ENCODE measurements around the gene FADS3. TPM values are rescaled to one million over a fixed set of nuclear protein-coding genes. Genes with fewer than 3 reads are reported as not detected.

Gene FADS3
- total and polyA plus RNA-seq, 2 donors from 2014 or later, result 20.5 to 58.2 TPM

DNA sequence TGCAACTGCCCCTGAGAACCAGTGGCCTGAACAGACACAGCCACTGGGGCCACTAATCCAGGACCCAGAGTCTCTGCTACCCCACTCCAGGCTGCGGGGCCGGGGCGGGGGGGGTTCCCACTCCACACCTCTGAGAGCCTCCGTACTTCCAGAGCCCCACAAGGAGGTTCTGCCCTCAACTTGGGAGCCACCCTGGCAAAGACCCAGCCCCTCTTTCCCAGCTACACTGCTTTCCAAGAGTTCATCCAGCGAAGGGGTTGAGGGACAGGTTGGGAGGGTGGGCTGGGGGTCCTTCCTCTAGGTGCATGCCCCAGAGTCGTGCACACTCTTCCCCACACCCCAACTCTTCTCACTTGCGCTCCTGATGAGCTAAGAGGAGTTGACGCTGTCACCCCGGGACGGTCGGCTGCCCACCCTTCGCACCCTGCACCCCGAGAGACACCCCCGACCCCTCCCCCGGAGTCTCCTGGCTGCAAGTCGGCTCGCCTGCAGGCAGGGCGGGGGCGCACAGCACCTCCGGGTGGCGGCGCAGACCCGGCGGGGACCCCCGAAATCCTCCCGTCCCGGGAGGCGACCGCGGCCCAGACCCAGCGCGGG lies 25.5 kb upstream of the FADS3 start:
- Histone ChIP-seq H3K4me3 (ENCODE audit: low read length in 3 of 3) (peak overlapping the region; percentile 26 to 55 (median 53)), H3K27ac (ENCODE audit: low read depth in 2 of 2, low read length in 2 of 2) (peak overlapping the region; percentile 37 to 51), H3K9ac (ENCODE audit: low read length in 3 of 3) (peak overlapping the region in 1 of 3 donors; percentile 19), H3K36me3 (ENCODE audit: control insufficient read depth in 2 of 3, insufficient read depth in 3 of 3, low read length in 3 of 3) (no peaks in the 10 kb centered on the region), H3K27me3 (ENCODE audit: control insufficient read depth, insufficient read depth, low read length) (no peaks in the 10 kb centered on the region), H3K4me1 (ENCODE audit: control insufficient read depth in 2 of 3, insufficient read depth in 2 of 3, low read depth in 1 of 3, low read length in 3 of 3) (peaks cover 0 to 22% (median 5%) of the 10 kb centered on the region in 3 donors), H3K9me3 (ENCODE audit: control insufficient read depth in 2 of 3, insufficient read depth in 1 of 3, low read length in 3 of 3) (no peaks in the 10 kb centered on the region)
- FAIRE-seq (no peak), DNase-seq (peak in 1 of 5 donors; percentile 74)
- intact Hi-C loops (cut with DNase I), result no loop called here
- TF ChIP-seq, protein P1, sequence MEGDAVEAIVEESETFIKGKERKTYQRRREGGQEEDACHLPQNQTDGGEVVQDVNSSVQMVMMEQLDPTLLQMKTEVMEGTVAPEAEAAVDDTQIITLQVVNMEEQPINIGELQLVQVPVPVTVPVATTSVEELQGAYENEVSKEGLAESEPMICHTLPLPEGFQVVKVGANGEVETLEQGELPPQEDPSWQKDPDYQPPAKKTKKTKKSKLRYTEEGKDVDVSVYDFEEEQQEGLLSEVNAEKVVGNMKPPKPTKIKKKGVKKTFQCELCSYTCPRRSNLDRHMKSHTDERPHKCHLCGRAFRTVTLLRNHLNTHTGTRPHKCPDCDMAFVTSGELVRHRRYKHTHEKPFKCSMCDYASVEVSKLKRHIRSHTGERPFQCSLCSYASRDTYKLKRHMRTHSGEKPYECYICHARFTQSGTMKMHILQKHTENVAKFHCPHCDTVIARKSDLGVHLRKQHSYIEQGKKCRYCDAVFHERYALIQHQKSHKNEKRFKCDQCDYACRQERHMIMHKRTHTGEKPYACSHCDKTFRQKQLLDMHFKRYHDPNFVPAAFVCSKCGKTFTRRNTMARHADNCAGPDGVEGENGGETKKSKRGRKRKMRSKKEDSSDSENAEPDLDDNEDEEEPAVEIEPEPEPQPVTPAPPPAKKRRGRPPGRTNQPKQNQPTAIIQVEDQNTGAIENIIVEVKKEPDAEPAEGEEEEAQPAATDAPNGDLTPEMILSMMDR (IDR thresholded peaks at IDR 0.05; ENCODE audit: borderline replicate concordance, extremely low read depth, insufficient read depth), result no peak

DNA sequence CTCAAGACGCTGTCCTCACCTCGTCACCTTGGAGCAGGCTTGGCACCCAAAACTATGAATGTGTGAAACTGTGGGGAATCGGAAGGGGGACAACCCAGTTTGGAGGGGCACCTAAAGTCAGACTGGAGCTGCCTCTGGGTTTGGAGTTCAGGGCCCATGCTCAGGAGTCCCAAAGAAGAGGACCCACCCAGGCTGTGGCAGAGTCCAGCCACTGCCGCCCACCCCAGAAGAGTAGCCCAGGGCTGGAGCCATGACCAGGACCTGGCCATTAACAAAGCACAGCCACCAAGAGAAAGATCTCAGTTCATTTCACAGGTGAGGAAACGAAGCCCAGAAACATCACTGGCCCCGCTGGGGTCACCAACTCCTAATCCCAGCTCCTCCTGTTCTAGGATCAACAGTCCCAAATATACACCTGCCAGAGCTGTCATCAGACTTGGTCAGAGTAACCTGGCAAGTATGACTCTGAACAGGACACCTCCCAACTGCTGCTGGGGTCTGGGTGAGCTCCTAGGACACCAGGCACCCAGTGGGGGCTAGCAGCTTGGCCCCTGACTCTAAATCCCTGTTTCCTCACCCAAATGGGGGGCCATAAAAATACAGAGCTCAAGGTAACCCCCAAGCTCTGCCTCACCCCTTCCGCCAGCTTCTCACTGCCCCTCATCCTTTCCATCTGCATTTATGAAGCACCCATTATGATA lies 23.3 kb upstream of the FADS3 start:
- Histone ChIP-seq H3K27me3 (ENCODE audit: control insufficient read depth, insufficient read depth, low read length) (no peaks in the 10 kb centered on the region), H3K9ac (ENCODE audit: low read length in 3 of 3) (no peak overlapping the region), H3K4me3 (ENCODE audit: low read length in 3 of 3) (no peak overlapping the region), H3K9me3 (ENCODE audit: control insufficient read depth in 2 of 3, insufficient read depth in 1 of 3, low read length in 3 of 3) (no peaks in the 10 kb centered on the region), H3K36me3 (ENCODE audit: control insufficient read depth in 2 of 3, insufficient read depth in 3 of 3, low read length in 3 of 3) (no peaks in the 10 kb centered on the region), H3K4me1 (ENCODE audit: control insufficient read depth in 2 of 3, insufficient read depth in 2 of 3, low read depth in 1 of 3, low read length in 3 of 3) (peaks cover 0 to 22% (median 5%) of the 10 kb centered on the region in 3 donors), H3K27ac (ENCODE audit: low read depth in 2 of 2, low read length in 2 of 2) (no peak overlapping the region)
- FAIRE-seq, result no peak
- intact Hi-C loops (cut with DNase I), result no loop called here
- TF ChIP-seq, protein P1 (IDR thresholded peaks at IDR 0.05; ENCODE audit: borderline replicate concordance, extremely low read depth, insufficient read depth), result no peak
- no peak for DNase-seq

DNA sequence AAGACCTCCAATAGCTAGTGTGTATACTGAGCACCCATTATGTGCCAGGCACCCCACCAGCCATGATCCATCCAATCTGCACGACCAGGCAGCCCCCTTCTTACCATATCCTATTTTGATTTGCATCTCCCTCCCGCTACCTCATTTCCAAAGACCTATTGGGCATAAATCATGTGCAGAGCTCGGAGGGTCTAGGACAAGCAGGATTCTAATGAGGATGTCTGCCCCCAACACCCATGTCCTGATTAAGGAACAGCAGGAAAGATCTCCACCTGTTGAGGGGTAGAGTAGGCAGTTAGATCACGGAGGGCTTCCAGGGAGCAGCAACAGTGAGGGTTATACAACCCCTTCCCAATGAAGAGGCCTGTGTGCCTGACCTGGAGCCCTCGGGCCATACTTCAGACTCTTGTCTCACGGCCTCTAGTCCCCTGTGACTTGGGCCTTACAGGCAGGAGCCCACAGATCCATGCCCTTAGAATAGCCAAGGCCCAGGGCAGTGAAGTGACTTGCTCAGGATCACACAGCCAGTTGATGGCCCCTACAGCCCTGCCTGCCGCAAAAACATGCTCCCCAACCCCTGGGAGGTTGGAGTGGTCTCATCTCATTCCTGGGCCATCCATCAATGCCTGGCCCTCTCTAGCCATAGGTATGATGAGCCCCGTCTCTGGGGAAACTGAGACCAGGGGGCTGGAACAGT lies 22.5 kb upstream of the FADS3 start:
- intact Hi-C loops (cut with DNase I), result no loop called here
- no peaks in the 10 kb centered on the region for H3K9me3 ChIP-seq (ENCODE audit: control insufficient read depth in 2 of 3, insufficient read depth in 1 of 3, low read length in 3 of 3)
- no peak for DNase-seq
- FAIRE-seq, result no peak
- no peaks in the 10 kb centered on the region for H3K36me3 ChIP-seq (ENCODE audit: control insufficient read depth in 2 of 3, insufficient read depth in 3 of 3, low read length in 3 of 3)
- peaks cover 0 to 19% (median 6%) of the 10 kb centered on the region in 3 donors for H3K4me1 ChIP-seq (ENCODE audit: control insufficient read depth in 2 of 3, insufficient read depth in 2 of 3, low read depth in 1 of 3, low read length in 3 of 3)
- H3K27me3 ChIP-seq (ENCODE audit: control insufficient read depth, insufficient read depth, low read length), result no peaks in the 10 kb centered on the region
- no peak overlapping the region for H3K4me3 ChIP-seq (ENCODE audit: low read length in 3 of 3)
- no peak overlapping the region for H3K27ac ChIP-seq (ENCODE audit: low read depth in 2 of 2, low read length in 2 of 2)
- TF ChIP-seq, protein P1 (IDR thresholded peaks at IDR 0.05; ENCODE audit: borderline replicate concordance, extremely low read depth, insufficient read depth), result no peak
- H3K9ac ChIP-seq (ENCODE audit: low read length in 3 of 3), result no peak overlapping the region

All from kidney (tissue), 14 donors.